CD8-positive, alpha-beta memory T cell (primary cell): ENCODE results near the gene RBFOX1. TPM values are rescaled to one million over a fixed set of nuclear protein-coding genes. Genes with fewer than 3 reads are reported as not detected.

ENCODE experiments used
- CTCF ChIA-PET: fragments of 350-600 bp; sonication (Branson Sonifier 250); formaldehyde crosslinking; loops from one replicate; lab custom pipeline; 2021; ENCODE audit warnings: antibody characterized with exemption; lab: Charles Lee
- POLR2A ChIA-PET: fragments of 350-600 bp; sonication (Branson Sonifier 250); formaldehyde crosslinking; loops from one replicate; lab custom pipeline; 2021; ENCODE audit warnings: antibody characterized with exemption; lab: Charles Lee
- DNase-seq, 5 donors: peaks; one replicate each; pipeline versions ENCODE4 v3.0.0 to v3.0.0-alpha.2; 2020 to 2022; ENCODE audit warnings: mixed read lengths in 1 of 5
- H3K27ac ChIP-seq: one replicate; pipeline ENCODE4 v1.7.0; 2013; ENCODE audit warnings: low read depth, mild to moderate bottlenecking, low read length, moderate library complexity
- H3K27me3 ChIP-seq: 2 replicates; pipeline ENCODE4 v1.7.0; 2013; ENCODE audit warnings: low read length, mild to moderate bottlenecking; ENCODE audit not compliant: insufficient read depth, poor library complexity, severe bottlenecking
- H3K36me3 ChIP-seq: 2 replicates; pipeline ENCODE4 v1.7.0; 2013; ENCODE audit warnings: mild to moderate bottlenecking, low read length, moderate library complexity; ENCODE audit not compliant: insufficient read depth
- H3K4me1 ChIP-seq: 2 replicates; pipeline ENCODE4 v1.7.0; 2013; ENCODE audit warnings: mild to moderate bottlenecking, low read length, moderate library complexity; ENCODE audit not compliant: insufficient read depth
- H3K4me3 ChIP-seq: 2 replicates; pipeline ENCODE4 v1.7.0; 2013; ENCODE audit warnings: mild to moderate bottlenecking, low read length
- H3K9me3 ChIP-seq: 2 replicates; pipeline ENCODE4 v1.7.0; 2013; ENCODE audit warnings: mild to moderate bottlenecking, low read length
- H3K27ac Mint-ChIP-seq, 8 donors: one replicate each; pipeline ENCODE4 v1.8.0; 2020 to 2021; ENCODE audit warnings: mixed read lengths in 8 of 8, mild to moderate bottlenecking in 6 of 8, inconsistent platforms in 3 of 8, moderate library complexity in 3 of 8
- H3K27me3 Mint-ChIP-seq, 2 donors: one replicate each; pipeline ENCODE4 v1.8.0; 2020 to 2021; ENCODE audit warnings: mixed read lengths in 2 of 2, mild to moderate bottlenecking in 1 of 2, moderate library complexity in 1 of 2
- H3K36me3 Mint-ChIP-seq, 3 donors: one replicate each; pipeline ENCODE4 v1.8.0; 2020 to 2021; ENCODE audit warnings: mixed read lengths in 3 of 3, inconsistent platforms in 1 of 3, mild to moderate bottlenecking in 1 of 3
- H3K4me1 Mint-ChIP-seq, 3 donors: one replicate each; pipeline ENCODE4 v1.8.0; 2020 to 2021; ENCODE audit warnings: mixed read lengths in 3 of 3, inconsistent platforms in 1 of 3, mild to moderate bottlenecking in 1 of 3
- H3K4me3 Mint-ChIP-seq, 7 donors: one replicate each; pipeline ENCODE4 v1.8.0; 2020 to 2021; ENCODE audit warnings: mixed read lengths in 7 of 7, mild to moderate bottlenecking in 6 of 7, moderate library complexity in 4 of 7, inconsistent platforms in 2 of 7
- H3K9me3 Mint-ChIP-seq, 5 donors: one replicate each; pipeline ENCODE4 v1.8.0; 2020 to 2022; ENCODE audit warnings: mixed read lengths in 5 of 5, mild to moderate bottlenecking in 3 of 5, moderate library complexity in 2 of 5, inconsistent platforms in 1 of 5
- polyA plus RNA-seq: library from polyadenylated mRNA; unstranded; fragments of 300-500 nt; fragmentation: Illumina TruSeq; gene quantifications from one replicate; pipeline ENCODE4 v1.2.3, GENCODE V29; 2021
- total RNA-seq, 2 experiments: library from RNA; stranded (reverse); gene quantifications; one replicate each; pipeline ENCODE4 v1.2.3, GENCODE V29; 2021

The RBFOX1 gene
- total and polyA plus RNA-seq, 3 experiments from 2014 or later, result not detected

DNA sequence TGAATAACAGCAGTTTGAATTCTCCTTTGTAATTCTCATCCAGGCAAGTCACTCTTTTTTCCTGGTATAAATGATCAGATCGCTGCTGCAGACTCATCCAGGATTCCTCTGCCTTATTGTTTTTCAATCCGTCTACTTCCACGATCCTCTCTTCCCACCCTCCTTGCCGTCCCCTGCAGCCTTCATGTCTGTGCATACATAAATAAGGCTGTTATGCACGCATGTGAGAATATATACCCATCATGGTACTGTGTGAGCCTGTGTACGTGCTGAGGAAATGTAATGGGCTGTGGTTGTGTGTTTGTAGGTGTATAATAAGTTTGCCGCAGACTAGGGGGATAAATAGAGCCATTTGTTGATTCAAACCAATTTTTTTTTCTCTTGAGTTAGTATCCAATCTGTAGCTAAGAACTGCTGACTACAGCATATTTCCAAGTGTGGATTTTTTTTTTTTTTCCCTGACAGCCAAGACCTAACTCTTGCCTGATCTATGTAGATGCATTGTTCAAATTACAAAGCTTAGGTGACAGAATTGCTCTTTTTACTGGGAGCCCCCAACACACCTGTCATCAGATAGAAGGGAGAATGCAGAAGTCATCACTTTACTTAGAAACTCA, 62.2 kb downstream of the RBFOX1 start:
- POLR2A ChIA-PET, result no interaction called here
- no peaks in the 10 kb centered on the region for H3K4me1 Mint-ChIP-seq

DNA sequence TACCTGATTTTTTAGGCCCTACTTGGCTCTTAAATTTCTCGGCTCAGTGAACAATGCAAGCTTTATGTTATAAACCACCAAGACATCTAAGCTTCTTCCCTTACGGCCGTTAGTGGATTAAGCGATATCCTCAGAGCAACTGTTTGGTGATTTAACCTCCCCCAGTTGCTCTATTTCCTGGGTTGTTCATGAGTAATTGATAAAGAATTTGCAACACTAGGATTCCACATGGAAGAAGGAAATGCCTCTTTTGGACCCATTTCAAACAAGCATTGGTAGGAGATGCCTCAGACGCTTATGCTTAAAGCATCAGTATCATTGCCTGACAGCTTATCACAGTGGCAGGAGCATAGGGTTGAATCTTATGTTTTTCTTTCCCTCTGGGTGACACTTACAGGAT, 65.3 kb downstream of the RBFOX1 start:
- CTCF ChIA-PET, result no interaction called here
- no peaks in the 10 kb centered on the region for H3K9me3 ChIP-seq
- POLR2A ChIA-PET, result no interaction called here
- no peak overlapping the region for H3K4me3 ChIP-seq
- H3K4me3 Mint-ChIP-seq, result no peak overlapping the region
- no peak for DNase-seq
- no peaks in the 10 kb centered on the region for H3K27me3 ChIP-seq
- no peaks in the 10 kb centered on the region for H3K36me3 ChIP-seq
- no peak overlapping the region for H3K27ac ChIP-seq
- H3K27ac Mint-ChIP-seq, result no peak overlapping the region
- peaks cover 12 to 23% (median 12%) of the 10 kb centered on the region in 5 donors for H3K9me3 Mint-ChIP-seq
- H3K4me1 ChIP-seq, result no peaks in the 10 kb centered on the region
- H3K27me3 Mint-ChIP-seq, result no peaks in the 10 kb centered on the region
- H3K36me3 Mint-ChIP-seq, result no peaks in the 10 kb centered on the region
- no peaks in the 10 kb centered on the region for H3K4me1 Mint-ChIP-seq

More for the DNA sequence above, 62.2 kb downstream of the RBFOX1 start:
- no peaks in the 10 kb centered on the region for H3K27me3 Mint-ChIP-seq
- Histone ChIP-seq H3K9me3 (no peaks in the 10 kb centered on the region), H3K4me3 (no peak overlapping the region), H3K36me3 (no peaks in the 10 kb centered on the region), H3K27ac (no peak overlapping the region), H3K27me3 (no peaks in the 10 kb centered on the region), H3K4me1 (no peaks in the 10 kb centered on the region)
- no peak overlapping the region for H3K4me3 Mint-ChIP-seq
- no peak for DNase-seq
- peaks cover 12 to 26% (median 17%) of the 10 kb centered on the region in 5 donors for H3K9me3 Mint-ChIP-seq
- CTCF ChIA-PET, result no interaction called here
- no peaks in the 10 kb centered on the region for H3K36me3 Mint-ChIP-seq
- no peak overlapping the region for H3K27ac Mint-ChIP-seq

DNA sequence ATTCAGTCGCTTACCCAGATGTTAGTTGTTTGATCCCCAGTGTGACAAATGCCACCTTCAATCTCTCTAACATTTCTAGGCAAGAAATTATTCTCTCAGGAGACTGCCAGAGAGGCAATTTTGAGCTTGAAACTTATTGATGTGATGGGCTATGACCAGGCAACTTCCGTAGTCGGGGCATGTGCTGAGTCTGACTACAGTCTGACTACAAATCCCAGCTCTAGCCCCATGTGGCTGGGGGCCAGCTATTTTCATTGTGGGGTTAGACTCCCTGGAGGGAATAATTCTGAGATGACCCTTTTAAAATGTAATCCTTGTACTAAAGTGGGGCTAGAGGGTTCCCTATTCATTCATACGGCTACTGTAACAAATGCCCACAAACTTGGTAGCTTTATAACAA, 65.9 kb downstream of the RBFOX1 start:
- no peaks in the 10 kb centered on the region for H3K36me3 ChIP-seq
- H3K27ac ChIP-seq, result no peak overlapping the region
- Mint-ChIP-seq H3K4me3 (no peak overlapping the region), H3K27ac (no peak overlapping the region), H3K9me3 (peaks cover 10 to 23% (median 10%) of the 10 kb centered on the region in 5 donors), H3K4me1 (no peaks in the 10 kb centered on the region), H3K27me3 (no peaks in the 10 kb centered on the region), H3K36me3 (no peaks in the 10 kb centered on the region)
- H3K4me3 ChIP-seq, result no peak overlapping the region
- H3K9me3 ChIP-seq, result no peaks in the 10 kb centered on the region
- no peaks in the 10 kb centered on the region for H3K4me1 ChIP-seq
- no peak for DNase-seq
- H3K27me3 ChIP-seq, result no peaks in the 10 kb centered on the region
- CTCF ChIA-PET, result no interaction called here
- POLR2A ChIA-PET, result interaction anchor here (0.5 kb wide), 1 partner anchor 17 kb away, joined by 3 read pairs; no protein-coding TSS in a partner anchor

DNA sequence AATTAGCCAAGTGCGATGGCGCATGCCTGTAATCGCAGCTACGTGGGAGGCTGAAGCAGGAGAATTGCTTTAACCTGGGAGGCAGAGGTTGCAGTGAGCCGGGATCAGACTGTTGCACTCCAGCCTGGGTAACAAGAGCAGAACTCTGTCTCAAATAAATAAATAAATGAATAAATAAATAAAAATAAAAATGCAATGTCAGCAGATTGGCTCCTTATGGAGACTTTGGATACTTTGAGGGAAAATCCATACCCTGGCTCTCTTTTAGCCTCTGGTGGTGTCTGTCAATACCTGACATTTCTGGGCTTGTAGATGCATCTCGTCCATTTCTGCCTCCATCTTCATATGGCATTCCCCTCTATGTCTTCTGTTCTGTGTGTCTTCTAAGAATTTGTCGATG, 66.7 kb downstream of the RBFOX1 start:
- Mint-ChIP-seq H3K9me3 (peaks cover 7 to 23% (median 9%) of the 10 kb centered on the region in 5 donors), H3K27me3 (no peaks in the 10 kb centered on the region), H3K4me1 (no peaks in the 10 kb centered on the region), H3K4me3 (no peak overlapping the region), H3K27ac (no peak overlapping the region), H3K36me3 (no peaks in the 10 kb centered on the region)
- H3K27ac ChIP-seq, result no peak overlapping the region
- H3K36me3 ChIP-seq, result no peaks in the 10 kb centered on the region
- ChIA-PET CTCF (no interaction called here), POLR2A (no interaction called here)
- H3K27me3 ChIP-seq, result no peaks in the 10 kb centered on the region
- DNase-seq, result no peak
- H3K9me3 ChIP-seq, result no peaks in the 10 kb centered on the region
- H3K4me3 ChIP-seq, result no peak overlapping the region
- H3K4me1 ChIP-seq, result no peaks in the 10 kb centered on the region

DNA sequence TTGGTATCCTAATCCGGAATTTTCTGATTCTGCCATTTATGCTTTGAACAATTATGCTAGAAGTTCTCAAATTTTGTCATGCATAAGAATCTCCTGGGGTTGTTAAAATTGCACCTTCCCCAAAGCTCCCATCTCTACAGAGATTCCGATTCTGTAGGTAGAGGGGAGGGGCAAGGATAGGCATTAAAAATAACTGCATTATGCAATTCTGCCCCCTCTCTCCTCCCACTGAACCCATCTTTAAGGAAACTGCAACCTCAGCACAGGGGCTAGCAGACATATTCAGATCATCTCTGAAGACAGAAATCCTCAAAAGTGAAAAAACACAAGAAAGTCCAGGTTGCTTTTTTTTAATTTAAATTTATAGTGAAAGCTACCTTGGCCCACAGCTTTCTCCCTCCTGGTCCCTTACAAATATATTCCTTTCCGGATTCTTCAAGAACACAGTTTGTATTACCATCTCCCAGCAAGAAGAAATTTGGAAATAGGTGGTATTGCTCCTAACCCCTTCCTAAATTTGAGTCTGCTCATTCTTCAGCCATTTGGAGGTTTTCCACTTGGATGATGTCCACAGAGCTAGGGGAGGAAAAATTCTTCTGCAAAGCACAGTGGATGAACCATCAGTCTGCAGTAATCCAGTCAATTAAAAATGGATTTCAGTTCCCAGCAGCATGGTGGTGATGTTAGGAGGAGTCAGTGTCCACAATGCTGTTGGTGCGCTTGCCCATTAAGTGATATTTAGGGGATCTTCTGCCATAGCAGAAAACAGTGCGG, 67.7 kb downstream of the RBFOX1 start:
- Histone ChIP-seq H3K4me3 (no peak overlapping the region), H3K27me3 (no peaks in the 10 kb centered on the region), H3K36me3 (no peaks in the 10 kb centered on the region), H3K4me1 (no peaks in the 10 kb centered on the region), H3K27ac (no peak overlapping the region), H3K9me3 (no peaks in the 10 kb centered on the region)
- ChIA-PET POLR2A (no interaction called here), CTCF (no interaction called here)
- H3K36me3 Mint-ChIP-seq, result no peaks in the 10 kb centered on the region
- H3K9me3 Mint-ChIP-seq, result peaks cover 3 to 16% (median 8%) of the 10 kb centered on the region in 5 donors
- DNase-seq, result no peak
- no peaks in the 10 kb centered on the region for H3K27me3 Mint-ChIP-seq
- H3K4me1 Mint-ChIP-seq, result no peaks in the 10 kb centered on the region
- H3K4me3 Mint-ChIP-seq, result no peak overlapping the region
- H3K27ac Mint-ChIP-seq, result no peak overlapping the region

DNA sequence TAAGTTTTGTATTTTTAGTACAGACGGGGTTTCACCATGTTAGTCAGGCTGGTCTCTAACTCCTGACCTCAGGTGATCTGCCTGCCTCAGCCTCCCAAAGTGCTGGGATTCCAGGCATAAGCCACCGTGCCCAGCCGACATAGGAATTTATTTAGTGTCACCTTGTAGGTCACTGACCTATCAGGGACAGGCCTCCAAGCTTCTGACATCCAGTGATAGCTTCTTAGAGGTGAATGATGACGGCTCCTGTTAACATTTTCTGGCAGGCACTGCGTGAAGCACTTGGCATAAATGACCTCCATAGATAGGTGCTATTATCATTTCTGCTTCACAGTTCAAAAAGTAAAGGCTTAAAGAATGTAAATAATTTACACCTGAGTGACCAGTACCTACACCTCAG, 71.6 kb downstream of the RBFOX1 start:
- DNase-seq, result no peak

DNA sequence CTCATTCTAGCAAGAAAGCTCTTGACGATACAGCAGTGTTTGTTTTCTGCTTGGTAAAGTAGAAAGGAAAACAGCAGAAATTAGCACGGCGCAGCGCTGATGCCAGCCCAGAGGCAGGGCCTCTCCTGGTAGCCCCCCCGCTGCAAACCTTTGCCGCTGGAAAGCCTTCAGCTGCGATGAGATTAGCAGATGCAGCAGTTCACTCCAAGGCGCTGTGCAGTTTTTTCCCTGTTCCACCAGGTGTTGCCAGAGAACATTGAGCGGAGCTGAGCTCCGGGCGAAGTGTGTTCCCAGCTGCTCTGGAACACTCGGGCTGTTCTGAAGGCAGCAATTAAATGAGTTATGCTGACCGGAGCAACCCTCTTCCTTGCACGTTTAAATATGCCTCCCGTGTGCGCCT, 72.5 kb downstream of the RBFOX1 start:
- ChIA-PET POLR2A (no interaction called here), CTCF (no interaction called here)
- no peaks in the 10 kb centered on the region for H3K27me3 ChIP-seq
- H3K27ac ChIP-seq, result no peak overlapping the region
- H3K4me1 ChIP-seq, result no peaks in the 10 kb centered on the region
- Mint-ChIP-seq H3K36me3 (peaks cover 0 to 4% (median 0%) of the 10 kb centered on the region in 3 donors), H3K4me3 (no peak overlapping the region), H3K9me3 (peaks cover 5 to 14% (median 9%) of the 10 kb centered on the region in 5 donors), H3K27ac (no peak overlapping the region), H3K27me3 (no peaks in the 10 kb centered on the region), H3K4me1 (no peaks in the 10 kb centered on the region)
- no peaks in the 10 kb centered on the region for H3K36me3 ChIP-seq
- H3K4me3 ChIP-seq, result no peak overlapping the region
- H3K9me3 ChIP-seq, result no peaks in the 10 kb centered on the region
- DNase-seq, result no peak

More for the DNA sequence above, 71.6 kb downstream of the RBFOX1 start:
- no peak overlapping the region for H3K4me3 Mint-ChIP-seq
- Histone ChIP-seq H3K36me3 (no peaks in the 10 kb centered on the region), H3K27me3 (no peaks in the 10 kb centered on the region), H3K27ac (no peak overlapping the region), H3K4me1 (no peaks in the 10 kb centered on the region), H3K9me3 (no peaks in the 10 kb centered on the region), H3K4me3 (no peak overlapping the region)
- ChIA-PET POLR2A (no interaction called here), CTCF (no interaction called here)
- H3K9me3 Mint-ChIP-seq, result peaks cover 5 to 12% (median 11%) of the 10 kb centered on the region in 5 donors
- no peak overlapping the region for H3K27ac Mint-ChIP-seq
- peaks cover 0 to 4% (median 0%) of the 10 kb centered on the region in 3 donors for H3K36me3 Mint-ChIP-seq
- no peaks in the 10 kb centered on the region for H3K27me3 Mint-ChIP-seq
- no peaks in the 10 kb centered on the region for H3K4me1 Mint-ChIP-seq

DNA sequence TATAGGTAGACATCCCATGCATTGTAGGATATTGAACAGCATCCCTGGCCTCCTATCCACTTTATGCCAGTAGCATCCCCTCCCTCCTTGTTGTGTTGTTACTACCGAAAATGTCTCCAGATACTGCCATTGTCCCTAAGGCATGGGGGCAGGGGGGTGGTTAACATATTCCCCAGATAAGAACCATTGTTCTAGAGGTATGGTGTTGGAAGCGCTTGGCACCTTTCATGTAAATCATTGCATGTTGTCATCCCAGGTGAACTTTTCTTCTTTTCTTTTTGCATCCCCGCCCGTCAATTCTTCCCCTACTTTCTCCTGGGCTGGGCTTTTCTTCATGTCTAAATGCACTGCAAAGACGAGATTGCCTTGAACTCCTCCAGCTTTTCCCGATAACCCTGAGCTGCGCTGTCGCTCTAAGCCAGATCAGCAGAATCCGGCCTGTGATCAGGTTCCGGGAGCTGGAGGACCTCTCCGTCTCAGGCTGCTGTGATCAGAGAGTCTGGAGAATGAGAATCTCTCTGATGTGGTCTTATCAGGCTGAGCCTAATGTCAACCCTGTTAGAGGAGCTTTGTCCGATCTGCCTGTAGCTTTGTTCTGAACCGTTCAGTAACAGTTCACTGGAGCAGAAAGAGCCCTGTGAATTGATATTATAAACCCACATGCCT, 76.2 kb downstream of the RBFOX1 start:
- H3K4me1 Mint-ChIP-seq, result no peaks in the 10 kb centered on the region
- CTCF ChIA-PET, result no interaction called here

More for the DNA sequence above, 76.2 kb downstream of the RBFOX1 start:
- H3K36me3 ChIP-seq, result no peaks in the 10 kb centered on the region
- H3K4me1 ChIP-seq, result no peaks in the 10 kb centered on the region
- no peak overlapping the region for H3K4me3 Mint-ChIP-seq
- no peaks in the 10 kb centered on the region for H3K27me3 ChIP-seq
- no peak overlapping the region for H3K4me3 ChIP-seq
- H3K9me3 ChIP-seq, result no peaks in the 10 kb centered on the region
- peaks cover 0 to 4% (median 0%) of the 10 kb centered on the region in 3 donors for H3K36me3 Mint-ChIP-seq
- H3K27ac ChIP-seq, result no peak overlapping the region
- POLR2A ChIA-PET, result no interaction called here
- H3K9me3 Mint-ChIP-seq, result peaks cover 8 to 18% (median 15%) of the 10 kb centered on the region in 5 donors
- H3K27ac Mint-ChIP-seq, result no peak overlapping the region
- H3K27me3 Mint-ChIP-seq, result no peaks in the 10 kb centered on the region
- DNase-seq, result no peak
